HG03280 (cell line): Measurements from ENCODE around the gene NODAL.

Source experiments
- ATAC-seq: cut with Tn5 transposase; IDR thresholded peaks from one replicate; pipeline ENCODE4 v1.9.1; 2021; ENCODE audit warnings: mild to moderate bottlenecking, moderate library complexity; ENCODE audit not compliant: unreplicated experiment

NODAL gene

GRCh38 chr10:70465278-70465677 is 23.8 kb upstream of the NODAL start:
- no peak for ATAC-seq

DNA sequence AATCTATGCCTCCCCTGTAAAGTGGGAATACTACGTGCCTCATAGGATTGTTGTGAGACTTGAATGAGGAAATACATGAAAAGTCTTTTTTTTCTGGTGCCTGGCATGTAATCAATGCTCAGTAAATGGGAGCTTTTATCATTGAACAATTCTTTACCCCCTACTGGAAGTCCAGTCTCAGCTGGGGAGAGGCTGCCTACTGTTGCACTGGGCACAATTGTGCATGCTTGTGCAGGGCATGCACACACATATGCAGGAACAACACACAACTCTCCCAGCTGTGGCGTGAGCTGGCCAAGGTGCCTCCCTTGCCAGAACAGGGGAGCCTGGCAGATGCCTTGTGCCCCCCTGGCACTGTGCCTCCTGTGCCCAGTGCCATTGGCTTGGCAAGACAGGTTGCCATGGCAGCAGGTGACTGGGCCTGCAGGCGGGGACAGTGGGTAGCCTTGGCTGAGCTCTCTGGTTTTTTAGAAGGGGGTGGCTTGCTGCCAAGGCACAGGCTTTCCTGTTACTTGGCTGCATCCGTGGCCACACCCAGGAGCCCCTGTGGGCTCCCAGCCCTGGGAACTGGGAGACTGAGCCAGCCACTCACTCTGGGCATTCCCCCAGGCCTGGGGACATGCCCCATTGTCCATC is 21.0 kb upstream of the NODAL start:
- no peak for ATAC-seq

DNA sequence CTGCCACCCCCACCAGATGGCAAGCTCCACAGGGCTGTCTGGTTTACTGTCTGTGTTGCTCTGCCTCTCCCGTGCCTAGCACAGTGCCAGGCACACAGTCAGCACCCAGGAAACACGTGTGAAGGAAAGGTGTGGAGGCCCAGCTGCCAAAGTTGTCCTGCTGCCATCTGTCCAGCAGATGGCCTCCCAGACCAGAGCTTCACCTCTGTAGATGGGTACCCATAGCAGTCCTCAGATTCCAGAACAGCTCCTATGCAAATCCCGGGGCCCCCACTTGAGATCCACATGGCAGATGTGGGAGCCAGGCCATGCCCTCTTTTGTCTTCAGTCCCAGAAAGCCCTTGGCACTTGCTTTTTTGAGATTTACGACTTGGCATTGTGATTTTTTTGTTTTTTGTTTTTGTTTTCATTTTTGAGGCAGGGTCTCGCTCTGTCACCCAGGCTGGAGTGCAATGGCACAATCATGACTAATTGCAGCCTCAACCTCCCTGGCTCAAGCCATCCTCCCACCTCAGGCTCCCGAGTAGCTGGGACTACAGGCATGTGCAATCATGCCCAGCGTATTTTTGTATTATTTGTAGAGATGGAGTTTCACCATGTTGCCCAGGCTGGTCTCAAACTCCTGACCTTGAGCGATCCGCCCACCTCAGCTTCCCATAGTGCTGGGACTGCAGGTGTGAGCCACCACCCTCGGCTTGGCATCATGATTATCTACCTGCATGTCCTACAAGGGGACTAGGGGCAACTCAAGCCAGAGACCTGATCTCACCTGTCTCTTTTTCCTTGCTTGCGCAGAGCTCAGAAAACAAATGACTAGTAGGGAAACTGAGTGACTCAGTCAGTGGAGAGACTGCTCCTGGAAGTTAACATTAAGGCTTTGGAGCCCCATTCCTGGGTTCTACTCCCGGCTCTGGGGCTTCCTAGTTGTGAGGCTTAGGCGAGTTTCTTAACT is 20.2 kb upstream of the NODAL start:
- no peak for ATAC-seq

- no peak for ATAC-seq
Observed at GRCh38 chr10:70459774-70460490, 18.5 kb upstream of the NODAL start.

- ATAC-seq, result no peak
Observed at GRCh38 chr10:70459061-70459773, 17.7 kb upstream of the NODAL start.

GRCh38 chr10:70458329-70459060 is 17.0 kb upstream of the NODAL start:
- ATAC-seq, result no peak

DNA sequence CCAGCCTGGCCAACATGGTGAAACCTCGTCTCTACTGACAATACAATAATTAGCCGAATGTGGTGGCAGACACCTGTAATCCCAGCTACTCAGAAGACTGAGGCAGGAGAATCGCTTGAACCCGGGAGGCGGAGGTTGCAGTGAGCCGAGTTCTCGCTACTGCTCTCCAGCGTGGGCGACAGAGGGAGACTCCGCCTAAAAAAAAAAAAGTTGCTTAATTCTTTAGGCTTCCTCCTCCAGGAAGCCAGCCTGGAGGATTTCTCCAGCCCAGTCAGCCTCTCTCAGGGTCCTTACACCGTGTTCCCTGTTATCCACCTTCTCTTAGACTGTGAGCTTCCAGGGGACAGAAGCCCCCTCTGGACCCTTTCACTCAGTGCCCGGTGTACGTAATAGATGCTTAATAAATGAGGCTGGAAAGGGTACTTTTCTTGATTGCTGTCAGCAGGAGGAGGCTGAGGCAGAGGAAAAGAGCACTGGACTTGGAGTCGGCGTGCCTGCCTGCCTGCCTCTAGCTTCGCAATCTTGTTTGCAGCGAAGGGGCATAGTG is 16.4 kb upstream of the NODAL start:
- ATAC-seq, result no peak

- ATAC-seq, result no peak
Observed at GRCh38 chr10:70456164-70456563, 14.7 kb upstream of the NODAL start.

DNA sequence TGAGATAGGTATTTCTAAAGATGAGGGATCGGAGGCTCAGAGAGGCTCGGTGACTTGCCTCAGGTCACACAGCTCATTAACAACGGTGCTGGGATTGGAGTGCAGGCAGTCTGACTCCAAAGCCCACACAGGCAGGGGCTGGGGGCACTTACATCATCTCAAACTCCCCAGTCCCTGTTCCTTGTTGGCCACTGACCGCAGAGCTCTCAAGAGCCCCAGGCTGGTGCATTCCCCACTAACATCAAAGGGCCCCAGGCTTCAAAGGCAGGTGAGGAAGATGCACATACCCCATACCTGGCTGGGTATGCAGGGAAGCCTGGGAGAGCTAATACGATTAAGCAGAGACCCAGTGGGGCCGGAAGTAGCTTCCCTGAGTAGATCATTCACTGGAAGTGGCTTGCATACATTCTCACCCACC is 13.7 kb upstream of the NODAL start:
- no peak for ATAC-seq

- no peak for ATAC-seq
Observed at GRCh38 chr10:70448236-70448635, 6.8 kb upstream of the NODAL start.

DNA sequence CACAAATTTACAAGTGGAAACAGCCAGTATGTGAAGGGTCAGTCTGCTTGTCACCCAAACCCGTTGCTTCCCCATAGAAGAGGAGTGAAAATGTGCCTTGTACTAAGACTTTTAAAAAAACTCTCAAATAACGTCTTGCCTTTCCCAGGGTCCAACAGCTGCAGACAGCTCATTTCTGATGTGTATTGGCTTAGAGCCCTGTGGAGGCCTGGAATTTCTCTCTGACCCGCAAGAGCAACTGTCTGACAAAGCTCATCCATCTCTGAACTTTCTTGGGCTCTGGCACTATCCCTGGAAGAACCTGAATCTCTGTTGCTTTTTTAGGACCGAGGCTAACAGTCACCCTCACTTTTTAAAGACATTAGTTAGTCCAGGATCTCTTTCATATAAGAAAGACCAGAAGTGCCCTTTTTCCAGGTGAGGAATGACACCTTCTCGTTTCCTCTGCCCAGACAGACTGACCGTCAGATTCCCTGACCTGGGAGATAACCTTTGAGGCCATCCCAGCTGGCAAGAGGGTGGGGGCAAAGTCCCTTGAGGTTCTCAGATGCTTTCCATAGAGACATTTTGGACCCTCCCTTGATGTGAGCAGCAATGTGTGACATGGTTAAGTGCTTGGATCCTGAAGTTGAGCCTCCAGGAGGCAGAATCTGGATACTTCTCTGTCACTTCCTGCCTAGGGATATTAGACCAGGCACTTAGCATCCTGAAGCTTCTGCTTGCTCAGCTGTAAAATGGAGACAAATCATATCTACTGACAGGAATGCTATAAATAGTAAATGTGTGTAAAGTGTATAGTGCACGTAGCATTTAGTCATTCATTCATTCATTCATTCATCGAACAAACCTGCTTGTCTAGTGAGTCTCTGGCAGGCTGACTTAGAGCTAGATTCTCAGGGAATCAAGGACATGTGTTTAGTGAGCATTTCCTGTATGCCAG is 4.5 kb upstream of the NODAL start:
- ATAC-seq, result no peak

GRCh38 chr10:70444744-70445143 is 3.3 kb upstream of the NODAL start:
- ATAC-seq, result no peak

GRCh38 chr10:70442332-70442988 is 979 bp upstream of the NODAL start:
- no peak for ATAC-seq

DNA sequence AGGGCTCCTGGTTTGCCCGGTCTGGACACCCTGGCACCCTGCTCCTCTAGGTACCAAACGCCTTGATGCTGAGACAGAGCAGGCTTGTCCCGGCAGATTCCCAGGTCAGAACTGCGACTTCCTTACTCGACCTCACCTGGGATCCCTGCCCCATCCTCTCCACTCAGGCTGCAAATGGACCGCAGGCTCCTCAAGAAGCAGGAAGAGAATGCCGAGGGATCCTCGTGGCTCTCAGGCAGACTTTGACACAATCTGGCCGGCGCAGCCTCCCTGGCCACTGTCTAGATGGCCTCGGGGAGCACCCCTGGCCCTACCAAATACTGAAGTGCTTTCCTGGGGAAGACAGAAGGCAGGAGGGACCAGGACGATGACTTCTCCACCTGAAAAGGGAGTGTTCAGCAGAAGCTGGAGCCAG is 421 bp upstream of the NODAL start:
- ATAC-seq, result no peak

- no peak for ATAC-seq
Observed at GRCh38 chr10:70440296-70441160, 953 bp downstream of the NODAL start.

DNA sequence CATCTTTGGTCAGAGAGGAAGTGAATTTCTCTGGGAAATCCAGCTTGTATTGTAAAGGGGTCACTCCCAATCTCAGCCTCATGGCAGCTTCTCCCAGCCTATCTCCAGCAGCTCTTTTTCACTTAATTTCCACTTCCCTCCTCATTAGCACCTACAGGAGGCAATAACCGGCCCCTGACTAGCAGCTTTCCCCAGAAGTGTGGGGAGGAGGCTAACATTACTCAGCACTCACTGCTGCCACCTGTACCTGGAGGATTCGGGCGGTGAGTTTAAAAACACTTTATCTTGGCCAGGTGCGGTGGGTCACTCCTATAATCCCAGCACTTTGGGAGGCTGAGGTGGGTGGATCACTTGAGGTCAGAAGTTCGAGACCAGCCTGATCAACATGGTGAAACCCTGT is 3.8 kb downstream of the NODAL start:
- ATAC-seq, result no peak
